Measurements from ENCODE around the gene PRRT1B. TPM values are rescaled to one million over a fixed set of nuclear protein-coding genes. Genes with fewer than 3 reads are reported as not detected.
"Not testable (repeated sequence)": the region's sequence is repeated elsewhere in the genome, so short reads cannot be mapped to it uniquely, and the experiment has no call there.

The PRRT1B gene
- total RNA-seq, 6 experiments from 2014 or later = 0.25 to 7.3 (median 2.4) TPM

- TF ChIP-seq POLR2A (IDR thresholded peaks at IDR 0.05) (no peak), CTCF (IDR thresholded peaks at IDR 0.05) (no peak)
- 89% methylated on average over 6 of the region's 8 CpGs for WGBS (ENCODE audit: insufficient coverage, low coverage, low lambda C conversion rate, missing lambda C conversion rate)
- H3K27ac ChIP-seq = no peak overlapping the region
- ATAC-seq = no peak
- no peak for DNase-seq
- peaks cover 0 to 10% (median under 1%) of the 10 kb centered on the region in 4 donors for H3K36me3 ChIP-seq
- H3K4me1 ChIP-seq = peaks cover 0 to 19% (median 7%) of the 10 kb centered on the region in 4 donors
- intact Hi-C loops (cut with DNase I) = no loop called here
- H3K9me3 ChIP-seq = no peaks in the 10 kb centered on the region
- H3K27me3 ChIP-seq = no peaks in the 10 kb centered on the region
- no peak overlapping the region for H3K4me3 ChIP-seq
These were observed 40.3 kb upstream of the PRRT1B start for GRCh38 chr9:131505012-131505411.

- DNase-seq (no peak), ATAC-seq (peak in 1 of 4 donors; percentile 39)
- Histone ChIP-seq H3K9me3 (no peaks in the 10 kb centered on the region), H3K27ac (no peak overlapping the region), H3K27me3 (no peaks in the 10 kb centered on the region), H3K36me3 (peaks cover 0 to 37% (median 7%) of the 10 kb centered on the region in 4 donors), H3K4me1 (no peaks in the 10 kb centered on the region), H3K4me3 (no peak overlapping the region)
- intact Hi-C loops (cut with DNase I) = no loop called here
- WGBS (ENCODE audit: insufficient coverage, low coverage, low lambda C conversion rate, missing lambda C conversion rate) = 69% methylated on average over 5 of the region's 7 CpGs
- no peak for TF ChIP-seq CTCF (IDR thresholded peaks at IDR 0.05)
- no peak for TF ChIP-seq POLR2A (IDR thresholded peaks at IDR 0.05)
These were observed 33.9 kb upstream of the PRRT1B start for GRCh38 chr9:131511416-131511815.

- Histone ChIP-seq H3K4me1 (no peaks in the 10 kb centered on the region), H3K9me3 (no peaks in the 10 kb centered on the region), H3K27me3 (no peaks in the 10 kb centered on the region), H3K36me3 (peaks cover 0 to 40% (median 8%) of the 10 kb centered on the region in 4 donors), H3K4me3 (no peak overlapping the region), H3K27ac (no peak overlapping the region)
- DNase-seq (no peak), ATAC-seq (no peak)
- intact Hi-C loops (cut with DNase I) = no loop called here
- TF ChIP-seq CTCF (IDR thresholded peaks at IDR 0.05) (no peak), POLR2A (IDR thresholded peaks at IDR 0.05) (no peak)
- WGBS (ENCODE audit: insufficient coverage, low coverage, low lambda C conversion rate, missing lambda C conversion rate) = 100% methylated on average over 2 of the region's 6 CpGs
These were observed 33.4 kb upstream of the PRRT1B start for GRCh38 chr9:131511880-131512279.

DNA sequence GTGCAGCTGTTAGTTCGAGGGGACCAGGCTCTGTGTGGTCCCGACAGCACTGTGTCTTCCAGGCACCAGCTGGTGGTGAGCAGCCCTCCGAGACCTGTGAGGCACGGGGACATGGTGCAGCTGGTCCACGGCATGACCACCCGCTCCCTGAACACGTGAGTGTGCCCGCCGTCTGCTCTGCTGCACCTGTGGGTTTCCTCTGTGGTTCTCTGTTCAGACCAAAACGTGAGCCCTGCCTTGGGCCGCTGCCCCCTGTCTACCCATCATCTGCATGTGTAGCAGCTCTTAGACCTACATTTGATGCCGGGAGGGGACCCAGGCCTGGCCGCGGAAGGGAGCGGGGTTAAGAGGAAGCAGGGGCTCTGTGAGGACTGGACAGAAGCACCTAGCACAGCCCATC lies 32.1 kb upstream of the PRRT1B start:
- no peak for DNase-seq
- H3K4me3 ChIP-seq = no peak overlapping the region
- no peak overlapping the region for H3K27ac ChIP-seq
- no peaks in the 10 kb centered on the region for H3K27me3 ChIP-seq
- no peaks in the 10 kb centered on the region for H3K9me3 ChIP-seq
- intact Hi-C loops (cut with DNase I) = no loop called here
- WGBS (ENCODE audit: insufficient coverage, low coverage, low lambda C conversion rate, missing lambda C conversion rate) = 100% methylated on average over 1 of the region's 15 CpGs
- H3K36me3 ChIP-seq = peaks cover 0 to 40% (median 10%) of the 10 kb centered on the region in 4 donors
- ATAC-seq = no peak
- H3K4me1 ChIP-seq = no peaks in the 10 kb centered on the region
- TF ChIP-seq POLR2A (IDR thresholded peaks at IDR 0.05) = no peak
- TF ChIP-seq CTCF (IDR thresholded peaks at IDR 0.05) = no peak

- ATAC-seq; DNase-seq; H3K4me3 ChIP-seq; H3K4me1 ChIP-seq; H3K9me3 ChIP-seq; intact Hi-C loops (cut with DNase I); H3K27me3 ChIP-seq; H3K27ac ChIP-seq: not testable (repeated sequence)
- H3K36me3 ChIP-seq = peaks cover 0 to 46% (median 12%) of the 10 kb centered on the region in 4 donors
- 51% methylated on average over 8 of the region's 12 CpGs for WGBS (ENCODE audit: insufficient coverage, low coverage, low lambda C conversion rate, missing lambda C conversion rate)
These were observed 29.7 kb upstream of the PRRT1B start for GRCh38 chr9:131515559-131516031.

Measured in right lobe of liver (tissue), 6 donors.